ENCODE measurements around the gene AGL. TPM values are rescaled to one million over a fixed set of nuclear protein-coding genes. Genes with fewer than 3 reads are reported as not detected.

The AGL gene
- total and polyA plus RNA-seq, 2 of the 8 experiments (the other 6 are each of a cell fraction or from before 2014, with no cell fraction given), result 2.7 to 19.2 TPM

DNA sequence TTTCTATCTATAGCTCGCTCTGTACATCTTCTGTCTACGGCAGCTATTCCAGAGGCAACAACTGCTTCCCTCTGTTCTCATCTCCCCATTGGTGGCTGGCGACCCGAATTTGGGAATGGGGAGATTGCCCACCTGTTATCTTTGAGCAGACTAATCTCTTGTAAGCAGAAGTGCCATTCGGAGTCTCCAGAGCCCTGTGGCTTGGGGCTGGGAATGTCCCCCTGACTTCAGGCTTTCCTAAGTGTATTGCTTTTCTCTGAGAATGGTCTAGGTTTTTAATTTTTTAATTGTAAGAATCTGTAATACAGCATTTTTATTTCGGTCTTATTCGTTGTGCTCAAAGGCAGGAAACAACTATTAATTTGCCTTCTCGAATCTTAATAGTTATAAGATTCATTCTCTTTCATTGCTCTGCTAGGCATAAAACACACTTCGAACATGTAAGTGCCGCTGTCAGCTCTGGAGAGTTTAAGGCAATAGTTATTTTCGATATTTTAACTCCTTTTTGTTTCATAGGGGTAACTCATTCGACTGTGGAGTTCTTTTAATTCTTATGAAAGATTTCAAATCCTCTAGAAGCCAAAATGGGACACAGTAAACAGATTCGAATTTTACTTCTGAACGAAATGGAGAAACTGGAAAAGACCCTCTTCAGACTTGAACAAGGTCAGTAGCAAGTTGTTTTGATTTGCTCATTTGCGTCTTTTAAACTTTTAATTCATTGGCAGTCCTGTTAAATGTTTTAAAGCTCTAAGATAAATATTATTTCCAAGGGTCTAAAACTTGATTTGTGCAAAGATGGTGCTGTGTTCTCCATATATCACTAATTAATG lies 514 bp downstream of the AGL start (continued):
- TF ChIP-seq SP1 (IDR thresholded peaks at IDR 0.05; ENCODE audit: low read depth, low read length), result no peak
- TF ChIP-seq EZH2 (IDR thresholded peaks at IDR 0.05; ENCODE audit: low read depth, low read length, severe bottlenecking), result no peak
- no peak for TF ChIP-seq NRF1 (IDR thresholded peaks at IDR 0.05; ENCODE audit: low read depth, low read length)
- TF ChIP-seq CTBP2 (IDR thresholded peaks at IDR 0.05; ENCODE audit: borderline replicate concordance, insufficient read depth, insufficient read length, low read length), result no peak
- TF ChIP-seq, protein P1, sequence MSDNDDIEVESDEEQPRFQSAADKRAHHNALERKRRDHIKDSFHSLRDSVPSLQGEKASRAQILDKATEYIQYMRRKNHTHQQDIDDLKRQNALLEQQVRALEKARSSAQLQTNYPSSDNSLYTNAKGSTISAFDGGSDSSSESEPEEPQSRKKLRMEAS (IDR thresholded peaks at IDR 0.05), result no peak
- no peak for TF ChIP-seq GABPA (IDR thresholded peaks at IDR 0.05; ENCODE audit: borderline replicate concordance, insufficient read depth, low read length)
- TF ChIP-seq CHD2 (IDR thresholded peaks at IDR 0.05; ENCODE audit: low read length), result no peak
- TF ChIP-seq TAF7 (optimal IDR thresholded peaks at IDR 0.05; ENCODE audit: borderline replicate concordance, low read depth, low read length), result peak; percentile 2
- no peak for TF ChIP-seq POU5F1 (IDR thresholded peaks at IDR 0.05; ENCODE audit: low read depth, low read length)
- no peak for TF ChIP-seq MAFK (IDR thresholded peaks at IDR 0.05; ENCODE audit: low read depth, low read length)
- no peak for TF ChIP-seq JUND (IDR thresholded peaks at IDR 0.05; ENCODE audit: low read length)
- TF ChIP-seq, protein P2, sequence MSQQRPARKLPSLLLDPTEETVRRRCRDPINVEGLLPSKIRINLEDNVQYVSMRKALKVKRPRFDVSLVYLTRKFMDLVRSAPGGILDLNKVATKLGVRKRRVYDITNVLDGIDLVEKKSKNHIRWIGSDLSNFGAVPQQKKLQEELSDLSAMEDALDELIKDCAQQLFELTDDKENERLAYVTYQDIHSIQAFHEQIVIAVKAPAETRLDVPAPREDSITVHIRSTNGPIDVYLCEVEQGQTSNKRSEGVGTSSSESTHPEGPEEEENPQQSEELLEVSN (IDR thresholded peaks at IDR 0.05), result no peak
